ENCODE results near the gene XRN2.
A peak's percentile ranks its signal among the peaks of the same experiment; 100 is the strongest.

DNA sequence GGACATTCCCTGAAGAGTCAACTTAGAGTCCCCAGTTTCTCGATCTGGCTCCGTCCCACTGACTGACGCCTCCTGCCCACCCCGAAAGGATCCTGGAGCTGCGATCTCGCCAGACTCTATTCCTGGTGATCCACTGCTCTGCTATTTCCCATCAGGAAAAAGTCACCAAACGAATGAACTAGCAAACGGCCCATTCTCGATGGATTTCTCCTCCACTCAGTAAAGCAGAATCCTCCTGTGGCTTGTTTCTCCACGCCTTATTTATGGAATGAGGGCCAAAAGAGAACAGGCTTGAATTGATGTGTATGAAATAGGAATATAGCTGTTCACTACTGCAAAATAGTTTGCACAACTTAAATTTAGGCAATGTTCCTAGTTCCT, 88.8 kb downstream of the XRN2 start:
- TF ChIP-seq CTCF (IDR thresholded peaks at IDR 0.05; ENCODE audit: poor library complexity) (no peak), EZH2 (IDR thresholded peaks at IDR 0.05; ENCODE audit: borderline replicate concordance) (peak; percentile 95), EZH2phosphoT487 (IDR thresholded peaks at IDR 0.05; ENCODE audit: low read depth, severe bottlenecking, unreplicated experiment) (no peak)

Measured in hepatocyte (in vitro differentiated cells).